OCI-LY3 (cell line): ENCODE measurements around the gene NFAM1.

ENCODE experiments used
- EZH2phosphoT487 ChIP-seq: fragments of 200-600 bp; shearing (Covaris generic); IDR thresholded peaks from 2 replicates; pipeline ENCODE4 v1.6.1; 2018; ENCODE audit warnings: antibody characterized with exemption, mixed run types, low read depth
- TF ChIP-seq, protein P1 (sequence below): fragments of 200-600, 300-600 bp; sonication (generic); IDR thresholded peaks from 2 replicates; pipeline ENCODE4 v1.5.1; 2014; ENCODE audit warnings: antibody characterized with exemption, low read length, low read depth

DNA sequence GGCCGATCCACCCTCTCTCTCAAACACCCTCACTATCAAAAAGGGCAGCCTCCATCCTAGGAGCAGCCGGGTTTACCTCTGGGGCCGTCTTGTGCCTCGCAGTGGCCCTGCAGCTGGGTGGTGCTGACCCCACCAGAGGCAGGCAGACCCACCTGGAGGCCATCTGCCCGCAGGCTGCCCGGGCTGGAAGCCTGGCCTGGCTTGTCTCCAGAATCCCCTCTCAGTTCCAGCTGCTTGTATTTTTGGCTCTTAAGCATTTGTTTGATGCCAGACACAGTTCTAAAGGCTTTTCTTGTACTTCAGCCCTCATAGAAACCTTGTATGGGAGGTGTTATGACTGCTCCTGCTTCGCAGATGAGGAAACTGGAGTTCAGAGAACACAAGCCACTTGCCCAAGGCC is 4.2 kb upstream of the NFAM1 start:
- TF ChIP-seq, protein P1, sequence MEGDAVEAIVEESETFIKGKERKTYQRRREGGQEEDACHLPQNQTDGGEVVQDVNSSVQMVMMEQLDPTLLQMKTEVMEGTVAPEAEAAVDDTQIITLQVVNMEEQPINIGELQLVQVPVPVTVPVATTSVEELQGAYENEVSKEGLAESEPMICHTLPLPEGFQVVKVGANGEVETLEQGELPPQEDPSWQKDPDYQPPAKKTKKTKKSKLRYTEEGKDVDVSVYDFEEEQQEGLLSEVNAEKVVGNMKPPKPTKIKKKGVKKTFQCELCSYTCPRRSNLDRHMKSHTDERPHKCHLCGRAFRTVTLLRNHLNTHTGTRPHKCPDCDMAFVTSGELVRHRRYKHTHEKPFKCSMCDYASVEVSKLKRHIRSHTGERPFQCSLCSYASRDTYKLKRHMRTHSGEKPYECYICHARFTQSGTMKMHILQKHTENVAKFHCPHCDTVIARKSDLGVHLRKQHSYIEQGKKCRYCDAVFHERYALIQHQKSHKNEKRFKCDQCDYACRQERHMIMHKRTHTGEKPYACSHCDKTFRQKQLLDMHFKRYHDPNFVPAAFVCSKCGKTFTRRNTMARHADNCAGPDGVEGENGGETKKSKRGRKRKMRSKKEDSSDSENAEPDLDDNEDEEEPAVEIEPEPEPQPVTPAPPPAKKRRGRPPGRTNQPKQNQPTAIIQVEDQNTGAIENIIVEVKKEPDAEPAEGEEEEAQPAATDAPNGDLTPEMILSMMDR: no peak
- no peak for TF ChIP-seq EZH2phosphoT487
